Measurements from ENCODE around the gene CDKN2A.

Gene CDKN2A

GRCh38 chr9:21945606-21946005, 48.6 kb downstream of the CDKN2A start:
- DNase-seq (ENCODE audit: low read depth in 2 of 2) = no peak

- DNase-seq (ENCODE audit: low read depth in 2 of 2) = no peak
Observed at GRCh38 chr9:21943464-21943863, 50.7 kb downstream of the CDKN2A start.

GRCh38 chr9:21941337-21941995, 52.7 kb downstream of the CDKN2A start:
- no peak for DNase-seq (ENCODE audit: low read depth in 2 of 2)

- no peak for DNase-seq (ENCODE audit: low read depth in 2 of 2)
Observed at GRCh38 chr9:21936161-21936560, 58.0 kb downstream of the CDKN2A start.

- no peak for DNase-seq (ENCODE audit: low read depth in 2 of 2)
Observed at GRCh38 chr9:21935631-21936030, 58.6 kb downstream of the CDKN2A start.

- no peak for DNase-seq (ENCODE audit: low read depth in 2 of 2)
Observed at GRCh38 chr9:21933865-21934264, 60.3 kb downstream of the CDKN2A start.

- no peak for DNase-seq (ENCODE audit: low read depth in 2 of 2)
Observed at GRCh38 chr9:21933281-21933680, 60.9 kb downstream of the CDKN2A start.

- DNase-seq (ENCODE audit: low read depth in 2 of 2) = no peak
Observed at GRCh38 chr9:21931428-21931827, 62.8 kb downstream of the CDKN2A start.

- DNase-seq (ENCODE audit: low read depth in 2 of 2) = no peak
Observed at GRCh38 chr9:21927752-21928151, 66.4 kb downstream of the CDKN2A start.

GRCh38 chr9:21923694-21924093, 70.5 kb downstream of the CDKN2A start:
- DNase-seq (ENCODE audit: low read depth in 2 of 2) = no peak

GRCh38 chr9:21919377-21920362, 74.5 kb downstream of the CDKN2A start:
- DNase-seq (ENCODE audit: low read depth in 2 of 2) = no peak

Measured in stimulated activated CD4-positive, alpha-beta T cell treated with anti-CD3 and anti-CD28 coated beads, Interleukin-12 subunit alpha, Interleukin-12 subunit beta, amount 100 ng/mL, for 24 hours (primary cell).